ENCODE data around the gene CC2D1A.
"Not testable (repeated sequence)": the region's sequence is repeated elsewhere in the genome, so short reads cannot be mapped to it uniquely, and the experiment has no call there.

Gene CC2D1A

DNA sequence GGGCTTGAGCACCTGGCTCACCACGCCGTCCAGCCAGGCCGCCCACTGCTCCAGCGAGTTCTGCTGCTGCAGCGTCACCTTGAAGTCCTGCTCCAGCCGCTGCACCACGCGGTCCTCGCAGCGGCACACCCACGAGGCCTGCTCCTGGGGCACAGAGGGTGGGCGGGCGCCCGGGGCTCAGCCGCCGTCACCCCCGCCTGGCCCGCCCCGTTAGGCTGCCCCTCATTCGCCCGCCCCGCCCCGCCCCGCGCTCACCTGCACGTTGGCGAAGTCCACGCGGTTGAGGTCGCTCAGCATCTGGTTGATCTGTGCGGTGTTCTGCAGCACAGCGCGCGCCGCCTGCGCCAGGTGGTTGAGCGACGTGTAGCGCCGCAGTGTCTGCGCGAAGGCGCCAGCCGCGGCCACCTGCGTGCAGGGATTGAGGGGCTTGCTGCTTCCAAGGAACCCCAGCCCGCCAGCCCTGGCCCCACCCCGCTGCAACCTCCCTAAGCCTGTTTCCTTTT lies 57.7 kb downstream of the CC2D1A start:
- DNase-seq: no peak

DNA sequence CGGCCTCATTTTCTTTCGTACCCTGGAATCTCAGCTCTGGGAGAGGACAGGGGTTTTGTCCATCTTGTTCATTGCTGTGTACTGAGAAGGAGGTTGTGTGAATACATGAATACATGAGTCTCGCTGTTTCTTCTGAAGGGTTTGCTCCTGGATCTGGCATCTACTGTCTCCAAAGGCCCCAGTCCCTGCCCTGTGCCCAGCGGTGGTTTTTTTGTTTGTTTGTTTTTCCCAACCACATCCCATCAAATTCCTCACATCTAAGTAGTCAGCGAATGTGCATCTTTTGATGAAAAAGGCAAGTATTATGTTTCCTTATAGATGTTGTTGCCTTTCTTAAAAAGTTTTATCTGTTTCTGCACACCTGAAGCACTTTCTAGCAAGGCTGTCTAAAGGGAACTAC lies 58.8 kb downstream of the CC2D1A start:
- no peak for DNase-seq

DNA sequence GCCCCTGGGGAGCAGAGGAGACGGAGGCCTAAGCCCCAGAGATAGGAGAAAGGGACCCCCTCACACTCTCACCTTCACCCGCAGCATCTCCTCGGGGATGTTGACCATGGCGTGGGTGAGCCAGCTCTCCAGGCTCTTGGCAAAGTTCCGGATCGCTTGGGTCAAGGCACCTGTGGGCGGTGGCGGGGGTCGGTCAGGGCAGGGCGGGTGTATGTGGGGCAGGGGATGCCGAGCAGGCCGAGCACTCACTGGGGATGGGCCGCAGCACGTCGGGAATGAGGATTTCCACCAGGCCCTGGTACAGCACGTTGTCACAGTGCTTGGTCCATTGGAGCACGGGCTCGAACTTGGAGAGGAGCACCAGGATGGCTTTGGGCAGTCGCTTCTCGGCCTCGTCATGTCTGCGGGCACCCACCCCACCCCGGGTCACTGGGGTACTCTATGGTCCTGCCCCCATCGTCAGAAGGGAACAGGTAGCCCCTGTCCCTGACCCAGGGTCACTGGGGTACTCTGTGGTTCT lies 59.4 kb downstream of the CC2D1A start:
- no peak for DNase-seq

DNA sequence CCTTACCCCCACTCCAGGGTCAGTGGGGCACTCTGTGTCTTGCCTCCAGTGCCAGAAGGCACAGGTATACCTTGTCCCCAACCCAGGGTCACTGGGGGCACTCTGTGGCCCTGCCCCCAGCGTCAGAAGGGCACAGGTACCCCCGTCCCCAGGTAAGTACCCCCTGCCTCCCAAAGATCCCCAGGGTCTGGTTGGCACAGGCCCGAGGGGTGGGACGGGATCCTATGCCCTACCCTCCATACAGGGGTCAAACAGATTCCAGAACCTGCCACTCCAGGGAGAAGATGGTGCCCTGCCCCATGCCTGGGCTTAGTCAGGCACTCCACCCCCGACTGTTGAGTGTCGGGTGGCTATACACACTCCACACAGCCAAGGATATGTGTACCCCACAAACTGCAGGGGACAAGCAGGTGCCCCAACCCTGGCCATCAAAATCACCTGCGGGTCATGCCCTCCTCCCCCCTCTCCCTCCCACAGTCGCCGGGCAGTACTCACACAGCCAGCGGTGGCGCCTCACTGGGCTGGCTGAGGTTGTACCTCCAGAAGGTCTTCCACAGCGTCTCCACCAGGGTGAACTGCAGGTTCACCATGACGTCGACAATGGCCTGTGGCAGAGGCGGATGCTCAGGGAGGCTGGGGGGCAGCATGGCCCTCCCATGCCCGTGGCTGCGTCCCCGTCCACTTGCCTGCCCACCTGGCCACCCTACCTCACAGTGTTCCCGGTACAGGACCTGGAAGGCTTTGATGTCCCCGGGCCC lies 60.1 kb downstream of the CC2D1A start:
- no peak for DNase-seq

DNA sequence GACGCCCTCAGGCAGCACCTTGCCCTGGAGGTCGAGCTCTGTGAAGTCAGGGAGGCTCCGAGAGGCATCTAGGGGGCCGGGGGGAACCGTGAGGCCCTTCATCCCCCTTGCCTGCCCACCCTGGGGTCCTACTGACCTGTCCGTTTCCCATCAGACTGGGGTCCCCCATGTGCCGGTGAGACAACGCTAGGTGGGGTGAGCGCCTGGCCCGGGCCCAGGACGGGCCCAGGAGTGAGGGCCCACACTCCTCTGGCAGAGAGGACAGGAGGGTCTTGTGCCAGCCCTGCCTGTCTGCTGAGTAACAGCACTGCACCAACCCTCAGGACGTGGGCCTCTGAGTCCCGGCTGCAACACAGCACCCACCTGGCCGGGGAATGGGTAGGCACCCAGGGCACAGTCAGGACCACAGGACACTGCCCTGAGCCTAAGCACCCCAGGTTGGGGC lies 60.7 kb downstream of the CC2D1A start:
- DNase-seq: no peak

DNA sequence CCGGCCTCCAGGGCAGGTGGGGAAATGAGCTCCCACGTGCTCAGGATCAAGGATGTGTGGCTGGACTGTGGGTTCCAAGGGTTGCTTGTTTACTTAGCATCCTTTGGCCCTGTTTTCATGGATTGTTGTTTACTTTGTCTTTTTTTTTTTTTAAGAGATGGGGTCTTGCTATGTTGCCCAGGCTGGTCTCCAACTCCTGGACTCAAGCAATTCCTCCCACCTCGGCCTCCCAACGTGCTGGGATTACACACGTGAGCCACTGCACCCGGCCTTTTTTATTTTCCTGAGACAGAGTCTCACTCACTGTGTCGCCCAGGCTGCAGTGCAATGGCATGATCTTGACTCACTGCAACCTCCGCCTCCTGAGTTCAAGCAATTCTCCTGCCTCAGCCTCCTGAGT lies 61.2 kb downstream of the CC2D1A start:
- not testable (repeated sequence) for DNase-seq

DNA sequence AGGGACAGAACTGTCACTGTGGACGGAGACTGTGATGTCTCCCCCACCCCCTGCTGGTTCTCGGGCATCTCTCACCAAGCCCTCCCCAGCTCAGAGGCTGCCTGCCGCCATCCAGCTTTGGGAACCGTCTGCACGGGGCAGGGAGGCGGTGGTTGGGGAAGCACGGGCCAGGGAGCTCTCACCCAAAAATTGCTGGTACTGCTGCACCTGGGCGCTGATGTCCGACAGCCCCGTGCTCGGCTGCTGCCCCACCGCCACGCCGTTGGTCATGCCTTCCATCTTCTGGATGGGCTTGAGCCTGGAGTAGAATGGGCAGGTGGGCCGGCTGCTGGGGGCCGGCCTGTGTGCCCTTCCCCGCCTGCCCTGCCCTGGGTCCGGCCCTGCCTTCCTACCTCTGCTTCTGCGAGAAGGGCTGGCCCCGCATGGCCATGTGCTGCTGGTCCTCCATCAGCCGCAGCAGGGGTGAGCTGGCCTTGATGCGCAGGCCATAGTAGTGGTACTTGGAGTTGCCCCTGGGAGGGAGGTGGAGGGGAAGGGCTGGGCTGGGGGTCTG lies 62.5 kb downstream of the CC2D1A start:
- DNase-seq: no peak

DNA sequence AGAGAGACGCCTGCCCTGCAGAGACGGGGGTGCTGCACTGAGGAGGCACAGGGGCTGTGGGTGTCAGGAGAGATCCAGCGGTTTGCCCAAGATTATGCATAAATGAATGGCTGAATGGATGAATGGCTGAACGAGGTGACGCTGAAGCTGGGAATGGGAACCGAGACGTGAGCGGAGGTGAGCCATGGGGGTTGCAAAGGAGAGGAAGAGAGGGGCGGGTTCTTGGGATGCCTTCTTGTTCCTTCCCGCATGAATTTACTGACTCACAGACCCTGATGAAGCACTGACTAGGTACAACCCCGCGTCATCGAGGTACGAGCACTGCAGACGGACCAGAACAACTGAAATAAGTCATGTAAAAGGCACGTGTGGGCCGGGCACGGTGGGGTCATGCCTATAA lies 63.0 kb downstream of the CC2D1A start:
- DNase-seq: no peak

DNA sequence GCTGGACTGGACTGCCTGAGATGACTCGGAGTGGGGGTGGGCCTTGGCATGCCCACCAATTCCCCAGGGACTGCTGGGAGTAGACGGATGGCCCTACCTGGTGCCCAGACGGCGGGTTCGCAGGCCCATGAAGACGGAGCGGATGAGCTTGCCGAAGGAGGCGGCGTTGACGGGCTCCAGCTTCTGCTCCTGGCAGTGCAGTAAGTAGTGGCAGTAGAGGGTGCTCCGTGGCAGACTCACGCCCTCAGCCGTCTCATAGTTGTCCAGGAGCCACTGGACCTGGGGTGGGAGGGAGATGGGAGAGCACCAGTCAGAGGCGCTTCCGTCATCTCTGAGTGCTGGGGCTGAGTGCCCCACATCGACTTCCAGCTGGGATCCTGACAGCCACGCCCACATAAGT lies 63.9 kb downstream of the CC2D1A start:
- peak; percentile 25 for DNase-seq

DNA sequence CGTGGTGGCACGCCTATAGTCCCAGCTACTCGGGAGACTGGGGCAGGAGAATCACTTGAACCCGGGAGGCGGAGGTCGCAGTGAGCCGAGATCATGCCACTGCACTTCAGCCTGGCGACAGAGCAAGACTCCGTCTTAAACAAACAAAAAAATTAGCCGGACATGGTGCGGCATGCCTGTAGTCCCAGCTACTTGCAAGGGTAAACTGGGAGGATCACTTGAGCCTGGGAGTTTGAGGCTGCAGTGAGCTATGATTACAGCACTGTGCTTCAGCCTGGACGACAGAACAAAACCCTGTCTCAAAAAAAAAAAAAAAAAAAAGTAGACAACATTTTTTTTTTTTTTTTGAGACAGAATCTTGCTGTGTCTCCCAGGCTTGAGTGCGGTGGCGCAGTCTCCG lies 65.9 kb downstream of the CC2D1A start:
- DNase-seq: not testable (repeated sequence)

DNA sequence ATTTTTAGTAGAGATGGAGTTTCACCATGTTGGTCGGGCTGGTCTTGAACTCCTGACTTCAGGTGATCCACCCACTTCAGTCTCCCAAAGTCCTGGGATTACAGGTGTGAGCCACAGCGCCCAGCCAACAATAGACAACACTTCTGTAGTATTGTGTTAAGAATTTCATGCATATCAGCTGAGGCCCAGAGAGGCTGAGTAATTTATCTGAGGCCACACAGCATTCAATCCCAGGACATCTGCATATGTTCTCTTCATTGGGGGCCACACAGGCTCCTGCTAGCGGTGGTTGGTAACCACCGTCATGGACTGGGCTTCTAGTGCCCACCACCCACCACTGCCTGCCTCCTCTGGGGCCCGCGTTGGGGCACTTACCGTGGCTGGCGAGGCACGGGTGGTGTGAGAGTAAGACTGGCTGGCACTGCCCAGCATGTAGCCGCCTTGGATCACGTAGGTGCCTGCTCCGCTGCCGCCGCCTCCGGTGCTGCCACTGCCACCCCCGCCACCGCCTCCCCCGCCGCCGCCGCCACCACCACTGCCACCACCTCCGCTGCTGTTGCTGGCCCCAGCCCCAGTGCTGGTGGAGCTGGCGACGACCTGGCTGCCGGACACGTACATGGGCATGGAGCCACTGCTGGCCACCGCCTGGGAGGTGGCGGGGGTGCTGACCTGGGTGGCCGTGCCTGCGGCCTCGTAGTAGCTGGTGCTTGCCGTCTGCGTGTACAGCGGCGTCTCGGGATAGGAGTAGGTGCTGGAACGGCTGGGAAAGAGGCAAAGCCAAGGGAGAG lies 66.6 kb downstream of the CC2D1A start:
- no peak for DNase-seq

DNA sequence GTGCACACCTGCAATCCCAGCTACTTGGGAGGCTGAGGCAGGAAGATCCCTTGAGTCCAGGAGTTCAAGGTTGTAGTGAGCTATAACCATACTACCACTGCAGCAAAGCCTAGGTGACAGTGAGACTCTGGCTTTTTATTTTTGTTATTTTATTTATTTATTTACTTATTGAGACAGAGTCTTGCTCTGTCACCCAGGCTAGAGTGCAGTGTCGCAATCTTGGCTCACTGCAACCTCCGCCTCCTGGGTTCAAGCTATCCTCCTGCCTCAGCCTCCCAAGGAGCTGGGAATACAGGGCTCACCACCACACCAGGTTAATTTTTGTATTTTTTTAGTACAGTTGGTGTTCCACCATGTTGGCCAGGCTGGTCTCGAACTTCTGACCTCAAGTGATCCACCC lies 67.5 kb downstream of the CC2D1A start:
- not testable (repeated sequence) for DNase-seq

DNA sequence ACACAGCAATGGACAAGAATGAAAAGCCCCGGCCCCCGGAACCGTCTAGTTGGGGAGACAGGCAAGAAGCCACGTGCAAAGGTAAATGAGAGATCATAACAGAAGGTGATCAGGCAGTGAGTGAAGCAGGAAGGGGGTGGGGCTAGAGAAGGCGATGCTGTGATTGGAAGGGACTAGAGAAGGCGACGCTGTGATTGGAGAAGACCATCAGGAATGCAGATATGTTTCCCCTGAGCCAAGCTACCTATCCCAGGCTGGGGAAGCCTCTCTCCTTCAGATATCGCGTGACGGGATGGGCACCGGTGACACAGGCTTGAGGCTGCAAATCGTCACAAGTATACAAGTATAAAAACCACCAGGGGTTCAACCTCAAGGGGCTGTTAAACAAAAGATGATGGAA lies 68.1 kb downstream of the CC2D1A start:
- DNase-seq: no peak

DNA sequence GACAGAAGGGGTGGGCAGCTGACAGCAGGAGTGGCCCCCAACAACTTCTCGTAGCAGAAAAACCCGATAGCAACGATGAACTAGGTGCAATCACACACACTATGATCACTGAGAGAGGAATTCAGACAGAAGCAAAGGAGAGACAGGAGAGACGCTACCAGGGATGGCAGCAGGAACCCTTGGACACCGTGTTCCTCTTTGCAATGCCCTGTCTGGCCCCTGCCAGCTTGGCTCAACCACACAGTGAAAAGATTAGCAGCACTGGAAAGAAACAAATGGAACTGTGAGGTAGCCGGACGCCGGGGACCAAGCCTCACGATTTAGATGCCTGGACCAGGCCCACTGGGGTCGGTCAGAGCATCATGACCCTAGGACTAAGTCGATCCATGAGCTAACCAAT lies 69.9 kb downstream of the CC2D1A start:
- no peak for DNase-seq

DNA sequence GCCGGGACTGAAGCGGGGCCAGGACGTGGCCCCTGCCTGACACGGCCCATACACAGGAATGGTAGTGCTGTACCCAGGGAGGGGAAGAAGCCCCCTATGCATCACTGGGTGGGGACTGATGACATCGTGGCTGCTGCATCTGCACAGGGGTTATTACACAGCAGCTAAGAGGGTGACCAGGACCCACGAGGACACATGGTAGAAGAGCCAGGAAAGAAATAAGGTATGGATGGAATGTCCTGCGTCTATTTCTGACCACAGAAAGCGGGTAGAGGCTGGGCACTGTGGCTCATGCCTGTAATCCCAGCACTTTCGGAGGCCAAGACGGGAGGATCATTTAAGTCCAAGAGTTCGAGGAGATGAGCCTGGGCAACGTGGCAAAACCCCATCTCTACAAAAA lies 70.4 kb downstream of the CC2D1A start:
- DNase-seq: no peak

DNA sequence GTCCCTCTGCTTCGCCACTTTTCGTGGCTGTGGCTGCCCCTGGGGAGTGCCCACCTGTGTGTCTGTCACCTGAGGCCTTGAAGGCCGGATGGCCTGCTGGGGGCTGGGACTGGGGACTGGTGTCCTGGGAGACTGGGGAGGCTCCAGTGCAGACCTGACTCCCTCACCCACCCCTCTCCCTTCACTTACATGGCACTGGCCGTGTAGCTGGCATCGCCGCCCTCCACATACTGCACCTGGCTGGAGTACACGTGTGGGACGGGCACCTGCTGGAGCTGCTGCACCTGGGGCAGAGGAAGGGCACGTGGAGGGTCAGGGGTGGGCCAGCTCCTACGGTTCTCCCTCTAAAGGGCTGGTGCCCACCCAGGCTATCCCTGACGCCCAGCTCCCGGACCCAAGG lies 71.8 kb downstream of the CC2D1A start:
- DNase-seq: no peak

DNA sequence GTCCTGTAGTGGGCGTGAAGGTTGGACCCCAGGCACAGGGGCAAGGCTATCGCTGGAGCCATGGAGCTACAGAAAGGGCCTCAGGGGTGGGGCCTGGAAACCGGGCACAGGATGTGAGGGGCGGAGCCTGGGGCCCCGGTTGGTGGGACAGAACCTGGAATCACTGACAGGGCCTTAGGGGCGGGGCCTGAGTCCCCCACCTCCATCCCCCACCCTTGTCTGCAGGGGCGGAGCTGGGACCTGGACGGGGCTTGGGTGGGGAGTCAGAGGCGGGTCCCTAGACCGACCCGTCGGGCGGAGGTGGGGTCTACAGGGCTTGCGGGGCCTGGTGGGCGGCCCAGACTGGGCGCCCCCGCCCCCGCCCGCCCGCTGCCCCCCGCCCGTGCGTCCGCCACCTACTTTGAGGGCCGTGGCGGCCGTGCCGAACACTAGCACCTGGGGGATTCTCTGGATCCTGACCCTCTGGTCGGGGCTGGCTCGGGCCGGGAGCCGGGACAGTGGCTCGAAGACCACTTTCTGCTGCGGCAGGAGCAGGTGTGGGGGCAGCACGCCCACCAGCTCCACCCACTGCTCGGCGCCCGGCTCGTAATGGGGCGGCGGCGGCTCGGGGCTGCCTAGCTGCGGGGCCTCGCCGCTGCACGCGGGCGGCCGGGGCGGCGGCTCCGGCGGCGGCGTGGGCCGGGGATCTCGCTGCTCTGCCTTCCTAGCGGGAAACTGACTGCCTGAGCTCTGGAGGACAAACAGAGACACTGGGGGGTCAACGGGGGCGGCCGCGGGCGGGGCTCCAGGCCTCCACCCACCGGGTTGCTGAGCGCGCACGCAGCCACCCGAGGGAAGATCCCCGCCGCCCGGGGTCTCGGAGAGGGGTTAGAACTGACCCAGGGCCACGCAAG lies 72.6 kb downstream of the CC2D1A start:
- peak; percentile 95 for DNase-seq

DNA sequence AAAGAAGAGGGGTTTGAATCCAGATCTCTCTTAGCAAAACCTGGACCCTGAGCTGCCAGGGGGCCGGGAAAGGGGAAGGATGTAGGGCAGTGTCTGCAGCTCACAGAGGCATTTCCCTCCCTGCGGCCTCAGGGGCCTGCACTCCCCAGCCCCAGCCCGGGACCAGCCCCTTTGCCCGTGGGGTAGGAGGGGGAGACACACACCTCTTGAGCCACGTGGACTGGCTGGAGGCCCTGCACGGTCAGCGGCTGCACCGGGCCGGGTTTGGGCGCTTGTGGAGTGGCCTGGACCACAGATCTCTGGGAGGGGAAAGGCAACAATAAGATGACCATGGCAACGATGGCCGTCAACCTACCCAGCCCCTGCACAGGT lies 73.2 kb downstream of the CC2D1A start:
- DNase-seq: peak; percentile 75

DNA sequence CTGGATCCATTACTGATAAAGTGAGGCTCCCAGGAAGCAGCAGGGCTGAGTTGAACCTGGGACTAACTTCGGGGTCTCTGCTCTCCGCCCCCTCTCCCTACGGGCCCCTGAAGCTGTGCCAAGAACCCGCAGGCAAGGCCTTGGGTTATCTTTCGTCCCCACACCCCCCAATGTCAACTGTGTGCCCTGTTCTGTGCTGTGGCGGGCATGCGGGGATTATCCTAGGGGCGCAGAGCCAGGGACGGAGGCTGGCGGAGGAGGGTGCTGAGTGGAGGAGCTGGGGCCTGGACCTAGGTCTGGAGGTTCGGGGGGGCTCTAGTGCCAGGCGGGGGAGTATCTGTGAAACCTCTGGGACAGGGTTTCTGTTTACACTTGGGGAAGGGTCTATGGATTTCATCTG lies 73.7 kb downstream of the CC2D1A start:
- DNase-seq: no peak

DNA sequence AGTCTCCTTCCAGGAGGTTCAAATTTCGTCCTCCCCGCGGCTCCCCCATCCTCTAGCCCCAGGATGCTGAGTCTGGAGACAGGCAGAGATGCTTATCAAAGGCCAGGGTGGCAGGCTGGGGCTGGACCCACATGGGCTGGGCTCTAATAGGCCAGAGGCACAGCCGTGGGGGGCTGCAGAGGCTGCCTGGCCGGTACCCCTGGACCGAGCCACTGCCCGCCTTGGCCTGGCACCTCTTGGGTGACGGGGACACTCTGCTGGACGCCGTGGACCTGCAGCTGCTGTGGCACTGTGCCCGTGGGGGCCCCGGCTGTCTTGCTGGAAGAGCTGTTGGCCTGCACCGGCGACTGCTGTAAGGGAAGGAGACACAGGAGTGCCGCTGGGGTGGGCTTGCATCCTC lies 74.3 kb downstream of the CC2D1A start:
- no peak for DNase-seq
